ENCODE data around the gene MEX3C.

The MEX3C gene

DNA sequence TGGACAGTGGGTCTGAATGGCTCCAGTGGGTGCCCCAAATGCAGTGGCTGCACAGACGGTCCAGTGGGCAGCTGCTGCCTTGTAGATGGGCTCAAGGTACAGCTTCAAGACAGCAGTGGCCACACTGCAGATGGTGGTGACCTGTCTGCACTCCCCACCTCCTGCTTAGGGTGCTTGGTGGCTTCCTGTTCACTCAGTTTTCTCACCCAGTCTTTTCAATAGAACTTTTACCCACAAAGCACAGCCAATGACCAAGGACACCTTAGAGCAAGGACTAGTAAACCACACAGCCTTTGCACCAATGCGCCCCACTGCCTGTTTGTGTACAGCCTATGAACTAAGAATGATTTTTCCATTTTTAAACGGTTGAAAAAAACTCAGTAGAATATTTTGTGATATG is 34.9 kb downstream of the MEX3C start:
- Histone ChIP-seq H3K27me3 (ENCODE audit: insufficient read depth, poor library complexity, severe bottlenecking) (no peaks in the 10 kb centered on the region), H3K4me1 (ENCODE audit: insufficient read depth, poor library complexity, severe bottlenecking) (no peaks in the 10 kb centered on the region), H3K4me3 (ENCODE audit: severe bottlenecking) (no peak overlapping the region), H3K9me3 (ENCODE audit: severe bottlenecking) (no peaks in the 10 kb centered on the region), H3K27ac (ENCODE audit: poor library complexity, severe bottlenecking) (no peak overlapping the region), H3K36me3 (ENCODE audit: low read depth) (no peaks in the 10 kb centered on the region)
- ATAC-seq (ENCODE audit: low read depth): no peak
- TF ChIP-seq, protein P1, sequence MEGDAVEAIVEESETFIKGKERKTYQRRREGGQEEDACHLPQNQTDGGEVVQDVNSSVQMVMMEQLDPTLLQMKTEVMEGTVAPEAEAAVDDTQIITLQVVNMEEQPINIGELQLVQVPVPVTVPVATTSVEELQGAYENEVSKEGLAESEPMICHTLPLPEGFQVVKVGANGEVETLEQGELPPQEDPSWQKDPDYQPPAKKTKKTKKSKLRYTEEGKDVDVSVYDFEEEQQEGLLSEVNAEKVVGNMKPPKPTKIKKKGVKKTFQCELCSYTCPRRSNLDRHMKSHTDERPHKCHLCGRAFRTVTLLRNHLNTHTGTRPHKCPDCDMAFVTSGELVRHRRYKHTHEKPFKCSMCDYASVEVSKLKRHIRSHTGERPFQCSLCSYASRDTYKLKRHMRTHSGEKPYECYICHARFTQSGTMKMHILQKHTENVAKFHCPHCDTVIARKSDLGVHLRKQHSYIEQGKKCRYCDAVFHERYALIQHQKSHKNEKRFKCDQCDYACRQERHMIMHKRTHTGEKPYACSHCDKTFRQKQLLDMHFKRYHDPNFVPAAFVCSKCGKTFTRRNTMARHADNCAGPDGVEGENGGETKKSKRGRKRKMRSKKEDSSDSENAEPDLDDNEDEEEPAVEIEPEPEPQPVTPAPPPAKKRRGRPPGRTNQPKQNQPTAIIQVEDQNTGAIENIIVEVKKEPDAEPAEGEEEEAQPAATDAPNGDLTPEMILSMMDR (IDR thresholded peaks at IDR 0.05; ENCODE audit: poor library complexity, severe bottlenecking): no peak
- DNase-seq (ENCODE audit: low spot score): no peak

DNA sequence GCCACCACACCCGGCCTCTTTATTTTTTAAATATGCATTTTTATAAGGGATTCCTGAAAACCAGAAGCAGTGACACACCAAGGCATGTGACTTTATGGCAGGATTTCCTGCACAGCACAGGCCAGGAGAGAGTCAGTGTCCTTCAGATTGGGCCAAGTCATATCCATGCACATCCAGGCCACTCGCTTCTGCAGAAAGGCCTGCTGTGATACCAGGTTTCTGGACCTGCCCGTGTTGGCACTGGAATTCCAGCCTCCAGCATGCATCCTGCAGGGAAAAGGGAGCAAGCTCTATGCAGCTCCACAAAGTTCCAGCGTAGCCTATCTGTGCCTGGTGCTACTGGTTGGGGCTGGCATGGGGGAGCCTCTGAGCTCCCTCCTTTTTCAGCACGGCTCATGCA is 36.8 kb downstream of the MEX3C start:
- TF ChIP-seq, protein P1 (IDR thresholded peaks at IDR 0.05; ENCODE audit: poor library complexity, severe bottlenecking): no peak
- ATAC-seq (ENCODE audit: low read depth) (no peak), DNase-seq (ENCODE audit: low spot score) (no peak)
- H3K36me3 ChIP-seq (ENCODE audit: low read depth): no peaks in the 10 kb centered on the region
- no peak overlapping the region for H3K27ac ChIP-seq (ENCODE audit: poor library complexity, severe bottlenecking)
- no peaks in the 10 kb centered on the region for H3K4me1 ChIP-seq (ENCODE audit: insufficient read depth, poor library complexity, severe bottlenecking)
- no peaks in the 10 kb centered on the region for H3K9me3 ChIP-seq (ENCODE audit: severe bottlenecking)
- no peaks in the 10 kb centered on the region for H3K27me3 ChIP-seq (ENCODE audit: insufficient read depth, poor library complexity, severe bottlenecking)
- no peak overlapping the region for H3K4me3 ChIP-seq (ENCODE audit: severe bottlenecking)

DNA sequence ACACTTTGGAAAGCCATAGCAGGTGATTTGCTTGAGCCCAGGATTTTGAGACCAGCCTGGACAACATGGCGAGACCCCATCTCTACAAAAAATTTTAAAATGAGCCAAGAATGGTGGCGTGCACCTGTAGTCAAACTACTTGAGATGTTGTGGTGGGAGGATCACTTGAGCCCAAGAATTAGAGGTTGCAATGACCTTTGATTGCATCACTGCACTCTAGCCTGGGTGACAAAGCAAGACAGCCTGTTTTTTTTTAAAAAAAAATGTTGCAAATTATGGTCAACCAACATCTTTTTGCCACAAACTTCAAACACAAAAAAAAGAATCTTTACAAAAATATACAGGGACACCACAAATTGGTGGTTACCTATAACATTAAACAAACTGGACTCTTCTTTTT is 40.3 kb downstream of the MEX3C start:
- H3K4me3 ChIP-seq (ENCODE audit: severe bottlenecking): no peak overlapping the region
- no peak overlapping the region for H3K27ac ChIP-seq (ENCODE audit: poor library complexity, severe bottlenecking)
- DNase-seq (ENCODE audit: low spot score): no peak
- TF ChIP-seq, protein P1 (IDR thresholded peaks at IDR 0.05; ENCODE audit: poor library complexity, severe bottlenecking): no peak
- no peaks in the 10 kb centered on the region for H3K36me3 ChIP-seq (ENCODE audit: low read depth)
- ATAC-seq (ENCODE audit: low read depth): no peak
- no peaks in the 10 kb centered on the region for H3K4me1 ChIP-seq (ENCODE audit: insufficient read depth, poor library complexity, severe bottlenecking)
- H3K9me3 ChIP-seq (ENCODE audit: severe bottlenecking): no peaks in the 10 kb centered on the region
- no peaks in the 10 kb centered on the region for H3K27me3 ChIP-seq (ENCODE audit: insufficient read depth, poor library complexity, severe bottlenecking)

DNA sequence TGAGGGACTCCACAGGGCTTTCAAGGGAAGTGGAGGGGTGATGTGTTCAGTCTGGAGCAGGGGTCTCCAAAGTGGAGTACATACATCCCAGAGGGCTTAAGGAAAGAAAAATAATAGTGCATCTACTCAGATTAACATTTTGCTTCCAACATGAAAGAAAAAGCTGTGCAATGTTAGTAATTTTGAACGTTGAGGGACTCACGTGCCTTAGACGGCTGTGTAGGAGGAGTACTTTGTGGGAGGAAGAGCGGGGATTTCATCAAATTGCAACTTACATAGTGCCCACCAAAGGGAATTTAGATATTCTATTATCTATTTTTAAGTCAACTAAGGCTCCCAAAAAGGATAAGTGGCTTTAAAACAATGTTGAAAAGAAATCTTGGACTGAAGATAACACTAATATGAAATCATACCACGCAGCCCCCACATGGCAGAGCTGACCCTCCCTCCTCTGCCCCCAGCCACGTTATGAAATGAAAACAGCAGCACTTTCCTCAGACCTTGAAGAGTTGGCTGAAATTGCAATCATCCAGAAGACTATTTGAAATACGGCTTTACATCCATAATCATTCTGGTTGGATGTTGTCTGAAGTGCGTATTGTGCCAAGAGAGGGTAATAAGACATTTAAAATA is 42.9 kb downstream of the MEX3C start:
- peaks cover 4% of the 10 kb centered on the region for H3K4me1 ChIP-seq (ENCODE audit: insufficient read depth, poor library complexity, severe bottlenecking)
- no peaks in the 10 kb centered on the region for H3K27me3 ChIP-seq (ENCODE audit: insufficient read depth, poor library complexity, severe bottlenecking)
- DNase-seq (ENCODE audit: low spot score) (no peak), ATAC-seq (ENCODE audit: low read depth) (no peak)
- H3K36me3 ChIP-seq (ENCODE audit: low read depth): no peaks in the 10 kb centered on the region
- no peak overlapping the region for H3K27ac ChIP-seq (ENCODE audit: poor library complexity, severe bottlenecking)
- H3K4me3 ChIP-seq (ENCODE audit: severe bottlenecking): no peak overlapping the region
- no peaks in the 10 kb centered on the region for H3K9me3 ChIP-seq (ENCODE audit: severe bottlenecking)
- TF ChIP-seq, protein P1 (IDR thresholded peaks at IDR 0.05; ENCODE audit: poor library complexity, severe bottlenecking): no peak

DNA sequence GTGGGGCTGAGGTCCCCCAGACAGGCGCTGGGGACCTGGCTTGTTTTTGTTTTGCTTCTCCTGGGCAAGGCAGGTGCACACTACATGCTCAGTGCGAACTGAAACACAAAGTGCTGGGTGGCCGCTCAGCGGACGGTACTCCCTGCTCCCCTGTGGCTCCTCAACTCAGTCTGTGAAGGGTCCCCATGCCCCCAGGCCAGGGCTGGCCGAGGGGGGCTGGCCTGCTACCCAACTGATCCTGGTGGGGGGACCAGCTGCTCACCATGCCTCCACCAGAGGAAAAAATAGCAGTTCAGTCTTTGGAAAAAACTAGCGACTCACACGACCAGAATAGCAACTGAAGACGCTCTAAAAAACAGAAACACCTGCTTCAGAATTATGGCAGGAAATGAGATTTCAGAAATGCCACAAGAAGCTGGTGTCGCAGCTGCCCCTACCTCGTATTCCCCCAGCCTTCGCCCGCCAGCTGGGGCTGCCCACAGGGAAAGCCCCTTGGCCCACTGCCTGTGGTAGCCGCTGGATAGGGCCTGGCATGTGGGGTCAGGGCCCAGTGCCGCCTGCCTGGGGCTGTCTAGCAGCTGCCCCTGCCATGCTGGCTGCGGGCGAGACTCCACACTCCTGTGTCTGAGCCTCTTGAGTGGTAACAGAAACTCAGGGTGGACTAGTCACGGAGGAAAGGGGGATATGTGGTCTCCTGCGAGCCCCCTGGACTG is 43.7 kb downstream of the MEX3C start:
- no peaks in the 10 kb centered on the region for H3K36me3 ChIP-seq (ENCODE audit: low read depth)
- H3K27ac ChIP-seq (ENCODE audit: poor library complexity, severe bottlenecking): no peak overlapping the region
- no peak for DNase-seq (ENCODE audit: low spot score)
- no peak for ATAC-seq (ENCODE audit: low read depth)
- no peak overlapping the region for H3K4me3 ChIP-seq (ENCODE audit: severe bottlenecking)
- H3K9me3 ChIP-seq (ENCODE audit: severe bottlenecking): no peaks in the 10 kb centered on the region
- TF ChIP-seq, protein P1 (IDR thresholded peaks at IDR 0.05; ENCODE audit: poor library complexity, severe bottlenecking): no peak
- no peaks in the 10 kb centered on the region for H3K27me3 ChIP-seq (ENCODE audit: insufficient read depth, poor library complexity, severe bottlenecking)
- H3K4me1 ChIP-seq (ENCODE audit: insufficient read depth, poor library complexity, severe bottlenecking): peaks cover 4% of the 10 kb centered on the region
